Endothelial cell of umbilical vein (primary cell): ENCODE results near the gene EDC3. TPM values are rescaled to one million over a fixed set of nuclear protein-coding genes. Genes with fewer than 3 reads are reported as not detected.

Experiments
- BruUV-seq: library from RNA; stranded (reverse); fragments of 400-500 nt; replicated peaks from 2 replicates; lab custom pipeline; 2021; lab: Mats Ljungman, UMichigan
- CTCF ChIA-PET: fragments of 300-600, 350-600 bp; sonication (Branson Sonifier 250); formaldehyde crosslinking; loops from one replicate; lab custom pipeline; 2021; ENCODE audit warnings: antibody characterized with exemption, inconsistent platforms; lab: Charles Lee
- POLR2A ChIA-PET: fragments of 300-600, 350-600 bp; sonication (Branson Sonifier 250); formaldehyde crosslinking; loops from one replicate; lab custom pipeline; 2021; ENCODE audit warnings: antibody characterized with exemption, inconsistent platforms; lab: Charles Lee
- DNase-seq: peaks from one replicate; pipeline ENCODE4 v3.0.0-alpha.2; 2011; ENCODE audit warnings: low read depth, low spot score
- FAIRE-seq: peaks from 2 replicates; lab custom pipeline; 2011; peaks lifted over from hg19 to GRCh38; lab: Jason Lieb, UNC
- H2AFZ ChIP-seq: 2 replicates; pipeline ENCODE4 v1.6.0; 2012; ENCODE audit warnings: low read depth, low read length, control low read depth, inconsistent platforms
- H3K27ac ChIP-seq: 2 replicates; pipeline ENCODE4 v1.5.1; 2011; ENCODE audit warnings: low read depth, mild to moderate bottlenecking, control low read depth, low read length, moderate library complexity; ENCODE audit not compliant: insufficient read depth
- H3K27me3 ChIP-seq, 2 experiments: 2 replicates each; pipeline versions ENCODE4 v1.6.0 to v1.6.1; 2011; ENCODE audit warnings: low read length in 2 of 2, mixed read lengths in 1 of 2; ENCODE audit not compliant: control insufficient read depth in 2 of 2, insufficient read depth in 2 of 2
- H3K36me3 ChIP-seq, 2 experiments: 2 replicates in 1 of 2; 3 replicates in 1 of 2; pipeline ENCODE4 v1.5.1; 2011; ENCODE audit warnings: low read length in 2 of 2, mild to moderate bottlenecking in 1 of 2, moderate library complexity in 1 of 2; ENCODE audit not compliant: control insufficient read depth in 2 of 2, insufficient read depth in 2 of 2; ENCODE audit errors: extremely low read depth in 1 of 2
- H3K4me1 ChIP-seq: 3 replicates; pipeline ENCODE4 v1.5.1; 2011; ENCODE audit warnings: mild to moderate bottlenecking, low read length; ENCODE audit not compliant: control insufficient read depth, insufficient read depth; ENCODE audit errors: extremely low read depth
- H3K4me2 ChIP-seq: 2 replicates; pipeline ENCODE4 v1.6.1; 2011; ENCODE audit warnings: low read length, control low read depth, mixed read lengths; ENCODE audit not compliant: insufficient read depth
- H3K4me3 ChIP-seq, 3 experiments: fragments of 200-600 bp in 1 of 3; sonication (generic), shearing (Covaris generic) in 1 of 3; replicated peaks in 1 of 3; 2 replicates each; pipeline ENCODE4 v1.5.1; 2011 to 2016; ENCODE audit warnings: control low read depth in 3 of 3, low read length in 3 of 3, mild to moderate bottlenecking in 2 of 3, inconsistent platforms in 1 of 3, low read depth in 1 of 3, moderate library complexity in 1 of 3; ENCODE audit not compliant: insufficient read depth in 1 of 3
- H3K79me2 ChIP-seq: 2 replicates; pipeline ENCODE4 v1.6.0; 2012; ENCODE audit warnings: low read length, inconsistent platforms; ENCODE audit not compliant: control insufficient read depth, insufficient read depth
- H3K9ac ChIP-seq: replicated peaks from 2 replicates; pipeline ENCODE3; 2011; ENCODE audit warnings: low read length, control low read depth; ENCODE audit not compliant: insufficient read depth; ENCODE audit errors: extremely low read depth
- H3K9me1 ChIP-seq: replicated peaks from 3 replicates; pipeline ENCODE4 v1.6.0; 2011; ENCODE audit warnings: mild to moderate bottlenecking, low read length; ENCODE audit not compliant: control insufficient read depth, insufficient read depth; ENCODE audit errors: extremely low read depth
- H3K9me3 ChIP-seq: replicated peaks from 2 replicates; pipeline ENCODE4 v1.5.1; 2012; ENCODE audit warnings: low read length, inconsistent platforms; ENCODE audit not compliant: control insufficient read depth, insufficient read depth
- H4K20me1 ChIP-seq: replicated peaks from 2 replicates; pipeline ENCODE3; 2011; ENCODE audit warnings: mild to moderate bottlenecking, low read length; ENCODE audit not compliant: control insufficient read depth, insufficient read depth; ENCODE audit errors: extremely low read depth
- CTCF ChIP-seq, 2 donors: IDR thresholded peaks; 1 replicate in 1 of 2; 2 replicates in 1 of 2; pipeline ENCODE4 v1.5.1; 2011; ENCODE audit warnings: low read length in 2 of 2, mild to moderate bottlenecking in 2 of 2, moderate library complexity in 2 of 2, control low read depth in 1 of 2, inconsistent platforms in 1 of 2, low read depth in 1 of 2; ENCODE audit not compliant: insufficient read depth in 1 of 2; ENCODE audit errors: extremely low read depth in 1 of 2
- EZH2 ChIP-seq: IDR thresholded peaks from 2 replicates; pipeline ENCODE4 v1.6.1; 2012; ENCODE audit warnings: borderline replicate concordance, low read depth, mild to moderate bottlenecking, moderate library complexity, low read length, inconsistent platforms; ENCODE audit not compliant: severe bottlenecking
- FOS ChIP-seq: IDR thresholded peaks from 2 replicates; pipeline ENCODE4 v1.6.1; 2011; ENCODE audit warnings: mild to moderate bottlenecking, low read length, moderate library complexity, borderline replicate concordance; ENCODE audit not compliant: insufficient read depth
- GATA2 ChIP-seq: IDR thresholded peaks from 2 replicates; pipeline ENCODE4 v1.7.0; 2011; ENCODE audit warnings: low read depth, mild to moderate bottlenecking, moderate library complexity, mixed read lengths, low read length; ENCODE audit not compliant: insufficient read length, insufficient read depth
- JUN ChIP-seq: IDR thresholded peaks from 2 replicates; pipeline ENCODE4 v1.6.1; 2011; ENCODE audit warnings: borderline replicate concordance, low read depth; ENCODE audit not compliant: insufficient read length, insufficient read depth
- MAX ChIP-seq: IDR thresholded peaks from 2 replicates; pipeline ENCODE4 v1.6.1; 2011; ENCODE audit not compliant: insufficient read depth, insufficient read length
- MYC ChIP-seq: IDR thresholded peaks from one replicate; pipeline ENCODE4 v1.6.1; 2011; ENCODE audit warnings: mild to moderate bottlenecking, low read depth, low read length
- POLR2A ChIP-seq: IDR thresholded peaks from 2 replicates; pipeline ENCODE4 v1.6.1; 2012; ENCODE audit warnings: low read depth, mild to moderate bottlenecking, control low read depth, low read length
- POLR2AphosphoS5 ChIP-seq: IDR thresholded peaks from 2 replicates; pipeline ENCODE4 v1.6.1; 2012; ENCODE audit warnings: low read depth, mild to moderate bottlenecking, control low read depth, low read length, moderate library complexity; ENCODE audit not compliant: insufficient read depth
- dilution Hi-C: fragments of 300-500 bp; cut with MboI; formaldehyde crosslinking; loops from one replicate; pipeline ENCODE4 v1.15.0; 2019; ENCODE audit warnings: low sequenced_read_pairs; ENCODE audit not compliant: extremely low pct_ligation_motif_present
- intact Hi-C: fragments of 100-400 bp; cut with micrococcal nuclease; formaldehyde crosslinking; loops from one replicate; pipeline ENCODE4 v1.10.0; 2022
- polyA plus RNA-seq, 4 experiments: library from polyadenylated mRNA; depleted of rRNA in 3 of 4; stranded (reverse) in 3 of 4; unstranded in 1 of 4; fragments of >200 nt; gene quantifications; 2 replicates each; pipeline versions ENCODE4 v1.2.1 to v1.2.3, GENCODE V29; 2011 to 2012; ENCODE audit warnings: missing spikeins in 1 of 4
- total RNA-seq: library from RNA; stranded (reverse); gene quantifications from 2 replicates; pipeline ENCODE4 v1.2.3, GENCODE V29; 2021

EDC3 gene
- total and polyA plus RNA-seq, 2 donors (not counting 3 experiments of a cell fraction or from before 2014, with no cell fraction given) = 55.9 to 56.5 TPM

GRCh38 chr15:74589826-74590225, 106.0 kb downstream of the EDC3 start:
- H4K20me1 ChIP-seq = no peaks in the 10 kb centered on the region
- dilution Hi-C loops (no loop called here), intact Hi-C loops (loop anchor here (2.0 kb wide), 2 partner anchors 15 to 25 kb away; partner anchors contain the start of gene CLK3)
- BruUV-seq = no TSS peak
- H3K9ac ChIP-seq = peak overlapping the region; percentile 17
- TF ChIP-seq POLR2A = no peak
- TF ChIP-seq POLR2AphosphoS5 = peak; percentile 28
- H3K79me2 ChIP-seq = no peaks in the 10 kb centered on the region
- no peaks in the 10 kb centered on the region for H3K9me1 ChIP-seq
- DNase-seq (peak; percentile 36), FAIRE-seq (peak; percentile 98)
- POLR2A ChIA-PET = interaction anchor here (2.1 kb wide), 1 partner anchor 44 kb away, joined by 4 read pairs; no protein-coding TSS in a partner anchor
- H3K9me3 ChIP-seq = no peaks in the 10 kb centered on the region
- no peak overlapping the region for H3K4me3 ChIP-seq
- CTCF ChIA-PET = interaction anchor here (0.9 to 2.1 kb wide), 5 partner anchors 9 to 208 kb away, joined by 3 to 10 read pairs (median 5); partner anchors contain the start of gene ARID3B
- peaks cover 24% of the 10 kb centered on the region for H3K4me1 ChIP-seq
- H3K4me2 ChIP-seq = peak overlapping the region; percentile 61
- H3K27me3 ChIP-seq = no peaks in the 10 kb centered on the region
- H3K36me3 ChIP-seq = peaks cover 0 to 11% of the 10 kb centered on the region in 2 experiments
- H3K27ac ChIP-seq = peak overlapping the region; percentile 73
- peak overlapping the region; percentile 31 for H2AFZ ChIP-seq

- TF ChIP-seq CTCF (IDR thresholded peaks at IDR 0.05; ENCODE audit: extremely low read depth in 1 of 2, insufficient read depth in 1 of 2, low read depth in 1 of 2, low read length in 2 of 2) (no peak), EZH2 (no peak), GATA2 (no peak), JUN (no peak), POLR2AphosphoS5 (no peak), MAX (no peak), POLR2A (no peak), MYC (no peak), FOS (no peak)
- ChIA-PET POLR2A (no interaction called here), CTCF (no interaction called here)
- FAIRE-seq (no peak), DNase-seq (no peak)
- dilution Hi-C loops (no loop called here), intact Hi-C loops (no loop called here)
- Histone ChIP-seq H3K27ac (no peak overlapping the region), H3K9ac (no peak overlapping the region), H3K9me3 (no peaks in the 10 kb centered on the region), H3K4me2 (no peak overlapping the region), H3K4me3 (no peak overlapping the region), H3K9me1 (no peaks in the 10 kb centered on the region), H3K36me3 (no peaks in the 10 kb centered on the region), H4K20me1 (no peaks in the 10 kb centered on the region), H3K27me3 (no peaks in the 10 kb centered on the region), H2AFZ (no peak overlapping the region), H3K4me1 (peaks cover 26% of the 10 kb centered on the region), H3K79me2 (no peaks in the 10 kb centered on the region)
- no TSS peak for BruUV-seq
Observed at GRCh38 chr15:74585857-74586256, 110.0 kb downstream of the EDC3 start.
